ENCODE results near the gene NRM.

NRM gene

GRCh38 chr6:30689022-30689865, 1.5 kb downstream of the NRM start:
- Mint-ChIP-seq H3K4me1 (peaks cover 68% of the 10 kb centered on the region), H3K4me3 (peak overlapping the region; percentile 93), H3K27ac (no peak overlapping the region), H3K9me3 (no peaks in the 10 kb centered on the region), H3K36me3 (ENCODE audit: low read depth) (peaks cover 12% of the 10 kb centered on the region), H3K27me3 (ENCODE audit: low read depth, poor library complexity) (no peaks in the 10 kb centered on the region)
- no peak for DNase-seq
- no peak for TF ChIP-seq CTCF (IDR thresholded peaks at IDR 0.05)

GRCh38 chr6:30688569-30688968, 2.2 kb downstream of the NRM start:
- Mint-ChIP-seq H3K27ac (no peak overlapping the region), H3K36me3 (ENCODE audit: low read depth) (peaks cover 12% of the 10 kb centered on the region), H3K27me3 (ENCODE audit: low read depth, poor library complexity) (no peaks in the 10 kb centered on the region), H3K9me3 (no peaks in the 10 kb centered on the region), H3K4me3 (peak overlapping the region; percentile 93), H3K4me1 (peaks cover 75% of the 10 kb centered on the region)
- no peak for TF ChIP-seq CTCF (IDR thresholded peaks at IDR 0.05)
- no peak for DNase-seq

GRCh38 chr6:30687659-30688431, 2.9 kb downstream of the NRM start:
- DNase-seq: no peak
- Mint-ChIP-seq H3K9me3 (no peaks in the 10 kb centered on the region), H3K27ac (peak overlapping the region; percentile 95), H3K4me3 (peak overlapping the region; percentile 93), H3K27me3 (ENCODE audit: low read depth, poor library complexity) (no peaks in the 10 kb centered on the region), H3K36me3 (ENCODE audit: low read depth) (peaks cover 12% of the 10 kb centered on the region), H3K4me1 (peaks cover 82% of the 10 kb centered on the region)
- TF ChIP-seq CTCF (IDR thresholded peaks at IDR 0.05): no peak

GRCh38 chr6:30686908-30687658, 3.7 kb downstream of the NRM start:
- Mint-ChIP-seq H3K36me3 (ENCODE audit: low read depth) (peaks cover 13% of the 10 kb centered on the region), H3K27ac (peak overlapping the region; percentile 95), H3K9me3 (no peaks in the 10 kb centered on the region), H3K4me3 (peak overlapping the region; percentile 93), H3K4me1 (peaks cover 86% of the 10 kb centered on the region), H3K27me3 (ENCODE audit: low read depth, poor library complexity) (no peaks in the 10 kb centered on the region)
- no peak for TF ChIP-seq CTCF (IDR thresholded peaks at IDR 0.05)
- peak; percentile 92 for DNase-seq

GRCh38 chr6:30686009-30686907, 4.5 kb downstream of the NRM start, which contains the start of gene PPP1R18:
TSS of gene PPP1R18 (minus strand) at chr6:30686645. CDS start at chr6:30686018, 627 bp downstream.
- peak within 1 kb of the TSS; percentile 98 for H3K27ac Mint-ChIP-seq
- peaks cover 87% of the 10 kb centered on the region for H3K4me1 Mint-ChIP-seq
- no peaks in the 10 kb centered on the region for H3K9me3 Mint-ChIP-seq
- no peaks in the 10 kb centered on the region for H3K27me3 Mint-ChIP-seq (ENCODE audit: low read depth, poor library complexity)
- TF ChIP-seq CTCF (IDR thresholded peaks at IDR 0.05): no peak
- peak; percentile 66 for DNase-seq
- peak within 1 kb of the TSS; percentile 93 for H3K4me3 Mint-ChIP-seq
- peaks cover 20% of the 10 kb centered on the region for H3K36me3 Mint-ChIP-seq (ENCODE audit: low read depth)
